HG03442 (cell line): ENCODE measurements around the gene NPNT.
"Not testable (repeated sequence)": the region's sequence is repeated elsewhere in the genome, so short reads cannot be mapped to it uniquely, and the experiment has no call there.

ENCODE experiments used
- ATAC-seq: cut with Tn5 transposase; IDR thresholded peaks from one replicate; pipeline ENCODE4 v1.9.1; 2021; ENCODE audit warnings: mild to moderate bottlenecking, moderate library complexity; ENCODE audit not compliant: unreplicated experiment

The NPNT gene

DNA sequence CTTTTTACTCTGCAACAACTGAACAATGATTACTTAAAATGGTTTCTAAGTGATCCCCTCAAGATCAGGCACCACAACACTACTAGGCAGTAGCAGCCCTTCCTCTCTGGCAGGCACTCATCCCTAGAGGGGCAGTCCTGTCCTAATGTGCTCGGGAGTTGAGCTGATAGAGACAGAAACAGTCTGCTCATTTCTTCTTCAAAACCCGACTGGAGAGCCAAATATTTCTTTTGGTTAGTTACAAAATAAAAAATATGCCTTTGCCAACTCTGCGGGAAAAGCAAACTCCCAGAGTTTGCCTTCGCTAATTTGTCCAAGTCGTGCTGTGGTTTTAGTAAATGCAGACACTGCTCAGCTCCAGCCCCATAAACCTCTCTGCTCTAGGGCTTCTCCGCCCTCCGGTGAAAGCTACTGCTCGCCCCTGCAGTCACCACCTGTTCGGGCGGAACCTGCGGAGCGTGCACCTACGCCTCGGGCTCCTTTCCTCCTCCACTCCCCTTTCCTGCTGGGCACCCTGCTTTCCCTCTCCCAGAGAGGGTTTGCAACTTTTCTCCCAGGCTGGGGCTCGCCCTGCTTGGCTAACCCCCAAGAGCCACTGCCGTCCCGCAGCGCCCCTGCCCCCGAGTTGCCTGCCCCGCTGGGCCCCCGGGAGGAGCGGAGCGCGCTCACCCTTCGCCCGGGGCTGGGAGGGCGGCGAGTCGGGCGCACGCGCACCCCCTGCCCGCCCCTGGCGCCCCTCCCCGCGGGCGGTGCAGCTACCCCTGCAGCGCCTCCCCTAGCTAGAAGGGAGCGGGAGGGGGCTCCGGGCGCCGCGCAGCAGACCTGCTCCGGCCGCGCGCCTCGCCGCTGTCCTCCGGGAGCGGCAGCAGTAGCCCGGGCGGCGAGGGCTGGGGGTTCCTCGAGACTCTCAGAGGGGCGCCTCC is at the start of gene NPNT:
Gene NPNT (plus strand): TSS at position 812 of the 923 bp plus-strand sequence. CDS start 182 bp downstream, outside the sequence.
- peak; percentile 31 for ATAC-seq

GRCh38 chr4:105845559-105845958 is 49.7 kb upstream of the NPNT start:
- ATAC-seq = no peak

DNA sequence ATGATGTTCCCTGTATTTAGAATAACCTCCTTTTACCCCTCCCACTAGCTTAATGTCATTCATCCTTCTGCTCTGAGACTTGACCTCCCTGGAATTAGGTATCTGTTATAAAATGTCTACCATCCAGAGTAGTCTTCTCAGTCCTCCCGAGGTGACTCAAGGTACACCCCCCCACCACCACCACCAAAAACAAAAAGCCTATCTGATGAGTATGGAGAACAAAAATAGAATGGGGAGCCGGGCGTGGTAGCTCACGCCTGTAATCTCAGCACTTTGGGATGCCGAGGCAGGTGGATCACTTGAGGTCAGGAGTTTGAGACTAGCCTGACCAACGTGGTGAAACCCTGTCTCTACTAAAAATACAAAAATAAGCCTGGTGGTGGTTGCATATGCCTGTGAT is 46.9 kb upstream of the NPNT start:
- not testable (repeated sequence) for ATAC-seq

- ATAC-seq = no peak
Measured at GRCh38 chr4:105851196-105851595, 44.1 kb upstream of the NPNT start.

DNA sequence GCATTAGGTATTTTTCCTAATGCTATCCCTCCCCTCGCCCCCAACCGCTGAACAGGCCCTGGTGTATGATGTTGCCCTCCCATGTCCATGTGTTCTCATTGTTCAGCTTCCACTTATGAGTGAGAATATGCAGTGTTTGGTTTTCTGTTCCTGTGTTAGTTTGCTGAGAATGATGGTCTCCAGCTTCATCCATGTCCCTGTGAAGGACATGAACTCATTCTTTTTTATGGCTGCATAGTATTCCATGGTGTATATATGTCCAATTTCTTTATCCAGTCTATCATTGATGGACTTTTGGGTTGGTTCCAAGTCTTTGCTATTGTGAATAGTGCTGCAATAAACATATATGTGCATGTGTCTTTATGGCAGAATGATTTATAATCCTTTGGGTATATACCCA is 43.0 kb upstream of the NPNT start:
- not testable (repeated sequence) for ATAC-seq

DNA sequence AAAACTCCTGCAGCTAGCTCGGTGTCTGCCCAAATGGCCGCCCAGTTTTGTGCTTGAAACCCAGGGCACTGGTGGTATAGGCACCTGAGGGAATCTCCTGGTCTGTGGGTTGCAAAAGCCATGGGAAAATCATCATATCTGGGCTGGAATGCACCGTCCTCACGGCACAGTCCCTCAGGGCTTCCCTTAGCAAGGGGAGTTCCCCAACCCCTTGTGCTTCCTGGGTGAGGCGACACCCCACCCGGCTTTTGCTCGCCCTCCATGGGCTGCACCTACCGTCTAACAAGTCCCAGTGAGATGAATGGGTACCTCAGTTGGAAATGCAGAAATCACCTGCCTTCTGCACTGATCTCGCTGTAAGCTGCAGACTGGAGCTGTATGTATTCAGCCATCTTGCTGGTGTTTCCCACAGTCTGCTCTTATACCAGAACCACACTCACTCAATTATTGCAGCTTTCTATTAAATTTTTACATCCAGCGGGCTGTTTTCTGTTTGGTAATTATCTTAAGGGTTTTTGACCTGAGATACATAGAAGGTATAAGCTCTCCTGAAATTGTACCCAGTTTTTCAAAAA is 36.7 kb upstream of the NPNT start:
- no peak for ATAC-seq

DNA sequence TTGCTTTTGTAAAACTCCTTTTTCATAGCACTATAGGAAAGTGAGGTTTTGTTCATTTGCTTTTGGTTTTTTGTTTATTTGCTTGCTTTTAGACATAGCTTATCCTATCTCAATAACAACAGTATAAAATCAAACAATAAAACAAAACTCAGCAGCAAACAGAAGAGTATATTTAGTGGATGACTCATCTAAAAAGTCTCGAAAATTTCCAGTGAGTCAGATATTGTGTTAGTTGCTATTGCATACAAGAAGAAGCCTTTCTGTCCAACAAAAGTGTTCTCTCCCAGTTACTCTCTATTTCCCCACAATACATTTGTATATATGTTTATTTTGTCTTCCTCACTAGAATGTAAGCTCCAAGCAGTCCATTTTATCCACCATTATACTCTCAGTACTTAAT is 36.0 kb upstream of the NPNT start:
- peak; percentile 60 for ATAC-seq

DNA sequence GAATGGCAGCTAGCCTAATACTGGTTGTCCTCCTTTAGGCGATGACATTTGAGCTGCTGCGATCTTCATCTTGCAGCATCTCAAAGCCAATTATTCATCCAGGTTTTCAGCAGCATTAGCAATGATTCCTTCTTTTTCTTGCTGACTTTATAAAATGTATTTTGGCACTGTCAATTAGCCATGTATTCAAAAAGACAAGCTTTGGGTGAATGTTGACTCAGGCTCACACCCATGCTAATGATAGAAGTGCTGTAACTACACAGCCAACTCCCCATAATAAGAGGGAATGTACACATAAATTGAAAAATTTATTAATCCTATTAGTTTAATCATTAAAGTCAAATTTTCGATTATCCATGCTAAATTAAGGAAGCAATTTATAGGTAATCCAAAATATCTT is 24.3 kb upstream of the NPNT start:
- no peak for ATAC-seq

- ATAC-seq = no peak
Measured at GRCh38 chr4:105871997-105872396, 23.3 kb upstream of the NPNT start.

- ATAC-seq = no peak
Measured at GRCh38 chr4:105875233-105875632, 20.0 kb upstream of the NPNT start.

DNA sequence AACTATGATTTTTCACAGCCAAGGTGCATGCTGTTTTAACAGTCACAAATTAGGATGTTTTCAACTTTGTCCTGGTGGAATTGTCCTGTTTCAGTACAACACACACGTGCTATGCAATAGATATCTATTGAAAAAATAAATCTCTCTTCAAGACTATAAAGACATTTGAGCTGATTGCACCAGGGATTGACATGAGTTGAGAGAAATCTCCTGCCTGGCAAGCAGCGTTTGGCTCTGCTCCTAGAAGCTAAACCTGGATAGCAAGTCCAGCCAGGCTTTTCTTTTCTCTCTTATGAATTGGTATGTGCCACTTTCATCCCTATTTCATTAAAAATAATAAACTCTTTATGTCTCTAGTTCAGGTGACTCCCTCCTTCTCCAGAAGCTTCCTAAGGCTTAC is 16.6 kb upstream of the NPNT start:
- ATAC-seq = no peak

- no peak for ATAC-seq
Measured at GRCh38 chr4:105887508-105887907, 7.8 kb upstream of the NPNT start.

DNA sequence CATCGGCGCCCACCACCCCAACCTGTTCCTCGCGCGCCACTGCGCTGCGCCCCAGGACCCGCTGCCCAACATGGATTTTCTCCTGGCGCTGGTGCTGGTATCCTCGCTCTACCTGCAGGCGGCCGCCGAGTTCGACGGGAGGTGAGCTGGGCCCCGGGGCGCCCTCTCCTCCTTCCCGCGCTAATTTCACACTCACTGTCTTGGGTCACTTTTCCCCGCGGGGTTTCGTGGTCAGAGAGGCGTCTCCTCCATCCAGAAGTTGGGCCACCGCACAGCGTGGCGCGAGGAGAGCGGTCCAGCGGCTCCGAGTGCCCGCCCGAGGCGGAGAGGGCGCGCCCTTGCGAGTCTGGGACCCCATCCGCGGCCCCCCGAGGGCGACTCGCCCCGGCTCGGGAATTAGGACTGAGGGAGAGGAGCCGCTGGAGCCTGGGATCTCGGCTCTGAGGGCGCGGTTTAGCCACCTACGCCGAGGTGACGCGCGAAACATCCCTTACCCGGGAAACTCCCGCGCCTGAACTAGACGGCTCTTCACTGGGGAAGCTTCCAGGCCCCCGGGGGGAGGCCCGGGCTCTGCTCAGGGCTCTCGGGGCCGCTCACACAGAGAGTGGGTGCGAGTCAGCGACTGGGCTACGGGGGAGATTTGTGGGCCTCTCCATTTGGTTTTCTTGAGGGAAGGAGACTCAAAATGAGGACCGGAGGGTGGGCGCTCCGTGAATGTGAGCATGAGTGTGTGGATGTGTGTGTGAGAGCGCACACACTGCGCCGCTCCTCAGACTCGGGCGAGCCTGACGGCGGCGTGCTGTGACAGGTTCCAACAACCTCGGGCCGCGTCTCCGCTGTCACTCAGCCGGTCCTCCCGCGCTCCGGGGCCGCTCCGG is 551 bp downstream of the NPNT start:
- ATAC-seq = peak; percentile 47

DNA sequence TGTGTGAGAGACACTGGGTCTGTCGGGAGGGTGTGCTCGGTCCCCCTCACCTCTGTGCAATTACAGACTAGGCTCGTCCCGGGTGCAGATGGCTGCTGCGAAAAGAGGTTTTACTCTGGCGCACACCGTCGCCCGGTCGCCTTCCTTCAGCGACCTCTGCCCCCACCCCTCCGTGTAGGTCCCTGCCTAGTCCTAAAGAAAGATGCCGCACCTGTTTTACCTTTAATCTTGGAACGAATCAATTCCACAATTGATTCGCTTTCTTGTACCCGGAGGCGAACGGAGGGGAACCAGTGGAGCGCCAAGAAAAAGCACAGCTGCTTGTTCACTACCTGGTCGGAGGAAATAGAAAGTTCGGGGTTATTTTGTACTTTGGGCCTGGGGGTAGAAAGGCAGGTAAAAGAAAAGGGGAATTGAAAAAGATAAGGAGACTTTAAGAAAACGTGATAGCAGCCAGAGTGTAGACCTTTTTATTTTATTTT is 1.2 kb downstream of the NPNT start:
- peak; percentile 4 for ATAC-seq

DNA sequence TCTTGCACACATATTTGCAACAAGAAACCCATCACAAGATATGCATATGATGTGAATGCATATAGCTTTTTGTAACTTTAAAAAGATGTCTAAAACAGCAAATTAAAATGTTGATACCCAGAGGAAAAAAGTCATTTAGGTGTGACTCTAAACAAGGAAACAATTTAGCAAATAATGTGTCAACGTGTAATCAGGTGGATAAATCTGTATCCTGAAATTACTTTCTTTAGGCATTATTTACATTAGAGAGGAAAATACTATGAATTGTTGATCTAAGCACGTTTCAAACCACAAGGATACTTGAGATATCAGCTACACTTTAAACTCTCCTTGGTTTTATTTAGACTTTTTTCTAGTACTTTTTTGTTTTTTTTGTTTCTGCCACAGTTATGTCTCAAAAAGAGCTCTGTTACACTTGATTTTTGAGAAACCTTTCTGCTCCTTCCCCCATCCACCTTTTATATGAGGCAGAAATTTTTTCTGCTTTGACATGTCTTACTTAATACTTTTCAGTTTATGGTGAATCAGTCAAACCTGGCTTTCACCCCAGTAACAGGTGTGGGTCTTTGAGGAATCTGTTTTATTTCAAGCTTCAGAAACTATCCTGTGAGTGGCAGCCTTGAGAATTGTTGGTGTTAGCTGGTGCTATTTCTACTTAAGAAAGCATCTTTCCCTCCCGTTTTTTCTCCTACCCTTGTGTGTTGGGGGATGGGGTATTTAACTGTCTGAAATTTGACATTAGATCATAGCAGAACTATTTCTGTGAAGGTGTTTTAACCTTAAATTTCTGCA is 1.9 kb downstream of the NPNT start:
- ATAC-seq = no peak

DNA sequence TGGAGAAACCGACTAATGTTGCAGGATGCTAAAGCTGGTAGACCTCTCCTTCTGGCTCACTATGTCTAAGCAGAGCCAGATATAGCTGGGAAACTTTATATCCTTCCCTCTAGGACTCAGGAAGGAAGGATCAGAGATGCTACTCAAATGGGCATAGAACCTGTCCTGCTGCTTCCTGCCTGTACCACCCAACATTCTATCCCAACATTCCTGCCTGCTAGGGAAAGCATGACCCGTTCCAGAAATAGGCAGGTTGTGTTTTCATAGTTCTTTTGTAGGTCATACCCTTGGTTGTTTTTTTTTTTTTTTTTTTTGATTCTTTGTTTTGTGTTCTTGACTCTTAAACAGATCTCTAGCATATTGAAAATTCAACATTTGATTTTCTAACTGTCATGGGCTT is 5.3 kb downstream of the NPNT start:
- ATAC-seq = no peak

GRCh38 chr4:105902550-105903262 is 7.4 kb downstream of the NPNT start:
- ATAC-seq = no peak

DNA sequence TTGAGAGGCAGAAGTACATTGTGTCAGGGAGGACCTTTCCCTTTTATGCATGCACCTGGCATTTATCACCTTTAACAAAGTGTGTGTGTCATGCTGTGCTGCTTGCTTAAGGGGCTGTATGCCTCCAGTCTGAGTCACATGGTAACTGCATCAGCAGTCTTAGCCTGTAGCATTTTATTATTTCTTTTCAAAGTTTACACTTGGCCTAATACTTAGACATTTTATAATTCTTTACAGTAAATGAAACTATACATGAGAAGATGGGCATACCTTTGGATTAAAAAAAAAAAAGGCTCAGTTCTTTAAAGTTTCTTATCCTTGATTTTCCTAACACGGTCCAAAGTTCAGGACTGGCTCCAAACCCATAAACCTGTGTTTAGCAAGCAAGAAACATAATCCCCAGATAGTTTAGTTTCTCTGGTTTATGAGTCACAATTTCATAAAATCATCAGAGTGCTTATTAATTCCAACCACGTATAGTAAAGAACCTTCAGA is 14.6 kb downstream of the NPNT start:
- no peak for ATAC-seq

- no peak for ATAC-seq
Measured at GRCh38 chr4:105911426-105911825, 16.2 kb downstream of the NPNT start.

- no peak for ATAC-seq
Measured at GRCh38 chr4:105912633-105913032, 17.4 kb downstream of the NPNT start.
